Omental fat pad (tissue), 4 donors: ENCODE results near the gene AMN. TPM values are rescaled to one million over a fixed set of nuclear protein-coding genes. Genes with fewer than 3 reads are reported as not detected.

ENCODE experiments used
- ATAC-seq: fragments of 150-250 bp; one replicate; pipeline ENCODE4 v1.9.1; 2016; ENCODE audit warnings: mild to moderate bottlenecking, moderate library complexity; ENCODE audit not compliant: low FRiP score
- DNase-seq: peaks from one replicate; pipeline ENCODE4 v3.0.0-alpha.2; 2019; ENCODE audit warnings: low spot score
- CTCF ChIP-seq, 3 donors: fragments of 450-650 bp; IDR thresholded peaks; one replicate each; pipeline ENCODE4 v1.5.1; 2016 to 2017; ENCODE audit warnings: antibody characterized with exemption in 3 of 3, mild to moderate bottlenecking in 3 of 3, moderate library complexity in 2 of 3
- total RNA-seq, 4 donors: library from RNA; depleted of rRNA; stranded (reverse); fragments of >200 nt; gene quantifications; one replicate each; pipeline ENCODE4 v1.1.0, GENCODE V29; 2016

Gene AMN
- total RNA-seq, 4 donors from 2014 or later = 0.72 to 2.7 (median 1.7) TPM

GRCh38 chr14:102969901-102970300 lies 47.4 kb downstream of the AMN start:
- TF ChIP-seq CTCF (IDR thresholded peaks at IDR 0.05) = no peak
- DNase-seq (no peak), ATAC-seq (no peak)

- TF ChIP-seq CTCF (IDR thresholded peaks at IDR 0.05) = no peak
- DNase-seq (no peak), ATAC-seq (no peak)
Observed at GRCh38 chr14:102970496-102970895, 48.0 kb downstream of the AMN start.

- ATAC-seq = no peak
- no peak for TF ChIP-seq CTCF (IDR thresholded peaks at IDR 0.05)
Observed at GRCh38 chr14:102971314-102971713, 48.9 kb downstream of the AMN start.

GRCh38 chr14:102971836-102972606 lies 49.6 kb downstream of the AMN start:
- ATAC-seq (no peak), DNase-seq (no peak)
- no peak for TF ChIP-seq CTCF (IDR thresholded peaks at IDR 0.05)

More at GRCh38 chr14:102971314-102971713, 48.9 kb downstream of the AMN start:
- no peak for DNase-seq

GRCh38 chr14:102973706-102974285 lies 51.3 kb downstream of the AMN start:
- ATAC-seq (no peak), DNase-seq (no peak)
- no peak for TF ChIP-seq CTCF (IDR thresholded peaks at IDR 0.05)

GRCh38 chr14:102975662-102976061 lies 53.2 kb downstream of the AMN start:
- DNase-seq = no peak
- TF ChIP-seq CTCF (IDR thresholded peaks at IDR 0.05) = no peak
- ATAC-seq = no peak

GRCh38 chr14:102977475-102977874 lies 55.0 kb downstream of the AMN start:
- no peak for TF ChIP-seq CTCF (IDR thresholded peaks at IDR 0.05)
- ATAC-seq (no peak), DNase-seq (no peak)
